GM12878 (cell line): ENCODE data around the gene SPNS1. TPM values are rescaled to one million over a fixed set of nuclear protein-coding genes. Genes with fewer than 3 reads are reported as not detected.

Experiments used
- BMI1 ChIP-seq: fragments of 450-650 bp; IDR thresholded peaks from 2 replicates; pipeline ENCODE4 v1.6.1; 2016; ENCODE audit warnings: mild to moderate bottlenecking, moderate library complexity, borderline replicate concordance
- CEBPB ChIP-seq, 2 experiments: fragments of 150-350 bp in 1 of 2; IDR thresholded peaks; 2 replicates each; pipeline ENCODE4 v1.6.1; 2012 to 2014; ENCODE audit warnings: low read depth in 2 of 2, low read length in 2 of 2, borderline replicate concordance in 1 of 2, inconsistent platforms in 1 of 2
- CHD4 ChIP-seq: fragments of 200-600 bp; sonication (generic); IDR thresholded peaks from 2 replicates; pipeline ENCODE4 v1.6.1; 2016; ENCODE audit warnings: mild to moderate bottlenecking
- E4F1 ChIP-seq: fragments of 450-650 bp; IDR thresholded peaks from 2 replicates; pipeline ENCODE4 v1.6.1; 2018; ENCODE audit warnings: borderline replicate concordance, mild to moderate bottlenecking; ENCODE audit not compliant: partially characterized antibody
- HDAC2 ChIP-seq: fragments of 200-600 bp; sonication (generic); IDR thresholded peaks from 2 replicates; pipeline ENCODE4 v1.6.1; 2017
- IRF4 ChIP-seq: IDR thresholded peaks from 2 replicates; pipeline ENCODE4 v1.6.1; 2011; ENCODE audit warnings: low read depth, low read length
- LARP7 ChIP-seq: fragments of 450-650 bp; IDR thresholded peaks from 2 replicates; pipeline ENCODE4 v1.6.1; 2017; ENCODE audit warnings: mild to moderate bottlenecking
- NFYA ChIP-seq: IDR thresholded peaks from 2 replicates; pipeline ENCODE4 v1.6.1; 2011; ENCODE audit warnings: low read depth, mild to moderate bottlenecking, low read length, improper control_type of control experiment, borderline replicate concordance
- NR2C2 ChIP-seq: IDR thresholded peaks from 2 replicates; pipeline ENCODE4 v1.6.1; 2011; ENCODE audit warnings: borderline replicate concordance, low read depth; ENCODE audit not compliant: control insufficient read depth, insufficient read length
- NR2F1 ChIP-seq: fragments of 450-650 bp; conservative IDR thresholded peaks from 2 replicates; pipeline ENCODE4 v1.6.1; 2017; ENCODE audit warnings: mild to moderate bottlenecking
- PAX8 ChIP-seq: fragments of 450-650 bp; IDR thresholded peaks from 2 replicates; pipeline ENCODE4 v1.6.1; 2017; ENCODE audit warnings: mild to moderate bottlenecking, moderate library complexity
- POU2F2 ChIP-seq: IDR thresholded peaks from 3 replicates; pipeline ENCODE4 v1.6.1; 2011; ENCODE audit warnings: low read depth, mild to moderate bottlenecking, low read length, borderline replicate concordance
- RAD51 ChIP-seq: fragments of 450-650 bp; IDR thresholded peaks from 2 replicates; pipeline ENCODE4 v1.6.1; 2016; ENCODE audit warnings: moderate library complexity, mild to moderate bottlenecking, inconsistent platforms
- SMC3 ChIP-seq: IDR thresholded peaks from 2 replicates; pipeline ENCODE4 v1.6.1; 2011; ENCODE audit warnings: low read length, improper control_type of control experiment, borderline replicate concordance
- STAT1 ChIP-seq: fragments of 450-650 bp; conservative IDR thresholded peaks from 2 replicates; pipeline ENCODE4 v1.6.1; 2014; ENCODE audit warnings: antibody characterized with exemption, mild to moderate bottlenecking
- SUPT20H ChIP-seq: IDR thresholded peaks from 2 replicates; pipeline ENCODE4 v1.6.1; 2011; ENCODE audit warnings: low read depth, mild to moderate bottlenecking, low read length, moderate library complexity, borderline replicate concordance; ENCODE audit not compliant: control insufficient read depth
- SUZ12 ChIP-seq: fragments of 200-600 bp; sonication (generic); IDR thresholded peaks from one replicate; pipeline ENCODE4 v1.6.1; 2018; ENCODE audit warnings: antibody characterized with exemption, mild to moderate bottlenecking; ENCODE audit not compliant: unreplicated experiment
- TCF7 ChIP-seq: IDR thresholded peaks from 2 replicates; pipeline ENCODE4 v1.6.1; 2014; ENCODE audit warnings: antibody characterized with exemption, borderline replicate concordance
- USF2 ChIP-seq: IDR thresholded peaks from 2 replicates; pipeline ENCODE4 v1.6.1; 2011; ENCODE audit warnings: low read depth, low read length, improper control_type of control experiment, borderline replicate concordance
- YY1 ChIP-seq: IDR thresholded peaks from 2 replicates; pipeline ENCODE4 v1.6.1; 2011; ENCODE audit warnings: low read depth, mild to moderate bottlenecking, low read length
- polyA plus RNA-seq, 11 experiments: library from polyadenylated mRNA; depleted of rRNA in 4 of 11; unstranded in 6 of 11; stranded (reverse) in 5 of 11; fragments of >200 nt; fragmentation: Nextera tagmentation in 4 of 11; fragmentation: Illumina TruSeq in 1 of 11; extraction: Ambion mirVana in 4 of 11; extraction: Trizol in 1 of 11; gene quantifications; 1 replicate in 1 of 11; 2 replicates in 10 of 11; pipeline versions ENCODE4 v1.2.1 to v1.2.3, GENCODE V29; 2011 to 2016; ENCODE audit warnings: inconsistent platforms in 2 of 11, missing spikeins in 2 of 11, low read depth in 1 of 11
- total RNA-seq, 4 experiments: library from RNA; depleted of rRNA in 3 of 4; stranded (reverse); fragments of >200 nt in 3 of 4; fragmentation: Illumina TruSeq in 1 of 4; extraction: Trizol in 1 of 4; gene quantifications; 2 replicates each; pipeline versions ENCODE4 v1.2.1 to v1.2.3, GENCODE V29; 2013 to 2021
- TF ChIP-seq, protein P1 (sequence below): IDR thresholded peaks from 2 replicates; pipeline ENCODE4 v1.6.1; 2012; ENCODE audit warnings: improper control_type of control experiment, low read depth, low read length; ENCODE audit not compliant: insufficient replicate concordance
- TF ChIP-seq, protein P2 (sequence below): IDR thresholded peaks from 2 replicates; pipeline ENCODE4 v1.6.1; 2012; ENCODE audit warnings: low read depth, low read length, improper control_type of control experiment

SPNS1 gene
- total and polyA plus RNA-seq, 10 of the 15 experiments (the other 5 are each of a cell fraction or from before 2014, with no cell fraction given) = 0.16 to 37.6 (median 12.0) TPM

DNA sequence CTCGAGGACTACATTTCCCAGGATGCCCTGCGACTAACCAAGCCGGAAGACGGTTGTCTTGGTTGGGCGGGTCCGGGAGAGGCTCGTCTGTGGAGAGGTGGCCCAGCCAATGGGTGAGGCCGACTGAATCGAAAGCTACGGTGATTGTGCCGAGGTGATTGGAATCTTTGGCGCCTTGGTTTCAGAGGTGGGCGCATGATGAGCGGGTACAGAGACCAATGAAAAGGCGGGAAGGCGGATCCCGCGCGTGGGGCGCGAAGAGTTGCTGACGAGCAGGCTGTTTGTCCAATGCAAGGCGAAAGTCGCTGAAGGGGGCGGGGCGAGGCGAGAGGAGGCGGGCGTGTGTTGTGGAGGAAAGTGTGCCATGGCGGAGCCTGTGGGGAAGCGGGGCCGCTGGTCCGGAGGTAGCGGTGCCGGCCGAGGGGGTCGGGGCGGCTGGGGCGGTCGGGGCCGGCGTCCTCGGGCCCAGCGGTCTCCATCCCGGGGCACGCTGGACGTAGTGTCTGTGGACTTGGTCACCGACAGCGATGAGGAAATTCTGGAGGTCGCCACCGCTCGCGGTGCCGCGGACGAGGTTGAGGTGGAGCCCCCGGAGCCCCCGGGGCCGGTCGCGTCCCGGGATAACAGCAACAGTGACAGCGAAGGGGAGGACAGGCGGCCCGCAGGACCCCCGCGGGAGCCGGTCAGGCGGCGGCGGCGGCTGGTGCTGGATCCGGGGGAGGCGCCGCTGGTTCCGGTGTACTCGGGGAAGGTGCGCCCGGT lies 23.7 kb upstream of the SPNS1 start, which contains the start of gene NFATC2IP (continued):
- no peak for TF ChIP-seq RAD51
- TF ChIP-seq NFYA = peak; percentile 38; the same call in 1 of the 2 replicates
- 0 out of 2 replicates have a peak, but pooled peaks have one; percentile 19 for TF ChIP-seq LARP7
- peak; percentile 93 for TF ChIP-seq YY1
- no peak for TF ChIP-seq CHD4
- no peak for TF ChIP-seq TCF7
- TF ChIP-seq, protein P1, sequence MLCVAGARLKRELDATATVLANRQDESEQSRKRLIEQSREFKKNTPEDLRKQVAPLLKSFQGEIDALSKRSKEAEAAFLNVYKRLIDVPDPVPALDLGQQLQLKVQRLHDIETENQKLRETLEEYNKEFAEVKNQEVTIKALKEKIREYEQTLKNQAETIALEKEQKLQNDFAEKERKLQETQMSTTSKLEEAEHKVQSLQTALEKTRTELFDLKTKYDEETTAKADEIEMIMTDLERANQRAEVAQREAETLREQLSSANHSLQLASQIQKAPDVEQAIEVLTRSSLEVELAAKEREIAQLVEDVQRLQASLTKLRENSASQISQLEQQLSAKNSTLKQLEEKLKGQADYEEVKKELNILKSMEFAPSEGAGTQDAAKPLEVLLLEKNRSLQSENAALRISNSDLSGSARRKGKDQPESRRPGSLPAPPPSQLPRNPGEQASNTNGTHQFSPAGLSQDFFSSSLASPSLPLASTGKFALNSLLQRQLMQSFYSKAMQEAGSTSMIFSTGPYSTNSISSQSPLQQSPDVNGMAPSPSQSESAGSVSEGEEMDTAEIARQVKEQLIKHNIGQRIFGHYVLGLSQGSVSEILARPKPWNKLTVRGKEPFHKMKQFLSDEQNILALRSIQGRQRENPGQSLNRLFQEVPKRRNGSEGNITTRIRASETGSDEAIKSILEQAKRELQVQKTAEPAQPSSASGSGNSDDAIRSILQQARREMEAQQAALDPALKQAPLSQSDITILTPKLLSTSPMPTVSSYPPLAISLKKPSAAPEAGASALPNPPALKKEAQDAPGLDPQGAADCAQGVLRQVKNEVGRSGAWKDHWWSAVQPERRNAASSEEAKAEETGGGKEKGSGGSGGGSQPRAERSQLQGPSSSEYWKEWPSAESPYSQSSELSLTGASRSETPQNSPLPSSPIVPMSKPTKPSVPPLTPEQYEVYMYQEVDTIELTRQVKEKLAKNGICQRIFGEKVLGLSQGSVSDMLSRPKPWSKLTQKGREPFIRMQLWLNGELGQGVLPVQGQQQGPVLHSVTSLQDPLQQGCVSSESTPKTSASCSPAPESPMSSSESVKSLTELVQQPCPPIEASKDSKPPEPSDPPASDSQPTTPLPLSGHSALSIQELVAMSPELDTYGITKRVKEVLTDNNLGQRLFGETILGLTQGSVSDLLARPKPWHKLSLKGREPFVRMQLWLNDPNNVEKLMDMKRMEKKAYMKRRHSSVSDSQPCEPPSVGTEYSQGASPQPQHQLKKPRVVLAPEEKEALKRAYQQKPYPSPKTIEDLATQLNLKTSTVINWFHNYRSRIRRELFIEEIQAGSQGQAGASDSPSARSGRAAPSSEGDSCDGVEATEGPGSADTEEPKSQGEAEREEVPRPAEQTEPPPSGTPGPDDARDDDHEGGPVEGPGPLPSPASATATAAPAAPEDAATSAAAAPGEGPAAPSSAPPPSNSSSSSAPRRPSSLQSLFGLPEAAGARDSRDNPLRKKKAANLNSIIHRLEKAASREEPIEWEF = no peak
- no peak for TF ChIP-seq NR2F1
- TF ChIP-seq SUZ12 = no peak
- TF ChIP-seq SUPT20H = no peak
- no peak for TF ChIP-seq CEBPB (IDR thresholded peaks at IDR 0.05; ENCODE audit: borderline replicate concordance in 1 of 2, low read depth in 2 of 2, low read length in 2 of 2)
- TF ChIP-seq HDAC2 = no peak
- TF ChIP-seq NR2C2 = no peak
- peak; percentile 81 for TF ChIP-seq E4F1
- TF ChIP-seq IRF4 = no peak
- TF ChIP-seq PAX8 = no peak
- TF ChIP-seq BMI1 = no peak
- TF ChIP-seq POU2F2 = no peak
- TF ChIP-seq, protein P2, sequence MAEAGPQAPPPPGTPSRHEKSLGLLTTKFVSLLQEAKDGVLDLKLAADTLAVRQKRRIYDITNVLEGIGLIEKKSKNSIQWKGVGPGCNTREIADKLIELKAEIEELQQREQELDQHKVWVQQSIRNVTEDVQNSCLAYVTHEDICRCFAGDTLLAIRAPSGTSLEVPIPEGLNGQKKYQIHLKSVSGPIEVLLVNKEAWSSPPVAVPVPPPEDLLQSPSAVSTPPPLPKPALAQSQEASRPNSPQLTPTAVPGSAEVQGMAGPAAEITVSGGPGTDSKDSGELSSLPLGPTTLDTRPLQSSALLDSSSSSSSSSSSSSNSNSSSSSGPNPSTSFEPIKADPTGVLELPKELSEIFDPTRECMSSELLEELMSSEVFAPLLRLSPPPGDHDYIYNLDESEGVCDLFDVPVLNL = peak; percentile 93
- TF ChIP-seq SMC3 = no peak
- TF ChIP-seq USF2 = no peak
- TF ChIP-seq STAT1 = no peak
